ENCODE measurements around the gene MAPKAP1.

MAPKAP1 gene

DNA sequence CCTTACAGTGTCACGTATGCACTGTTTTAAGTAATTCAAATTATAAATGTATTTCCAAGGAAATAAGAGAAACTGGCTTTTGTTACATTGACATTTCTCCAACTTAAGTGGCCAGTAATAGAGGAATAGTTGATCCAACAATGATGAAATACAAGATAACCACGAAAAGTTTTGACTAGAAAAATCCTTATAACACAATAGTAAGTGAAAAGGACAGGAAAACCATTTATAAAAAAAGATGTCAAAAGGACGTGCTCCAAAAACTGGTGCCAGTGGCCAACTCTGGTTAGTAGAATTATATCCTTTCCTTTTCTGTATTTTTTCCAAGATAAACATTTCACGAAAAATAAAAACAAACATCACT is 234.5 kb downstream of the MAPKAP1 start:
- Histone ChIP-seq H3K9me3 (no peaks in the 10 kb centered on the region), H3K4me3 (no peak overlapping the region), H3K36me3 (replicated peaks) (no peaks in the 10 kb centered on the region), H3K4me1 (peaks cover 3% of the 10 kb centered on the region), H3K27me3 (ENCODE audit: low read depth) (no peaks in the 10 kb centered on the region)
- DNase-seq (ENCODE audit: low spot score in 2 of 2), result no peak
- in situ Hi-C loops (cut with MboI; ENCODE audit: low sequenced_read_pairs), result no loop called here

- in situ Hi-C loops (cut with MboI; ENCODE audit: low sequenced_read_pairs), result no loop called here
- no peaks in the 10 kb centered on the region for H3K9me3 ChIP-seq
- no peaks in the 10 kb centered on the region for H3K36me3 ChIP-seq (replicated peaks)
- no peak overlapping the region for H3K4me3 ChIP-seq
- no peaks in the 10 kb centered on the region for H3K27me3 ChIP-seq (ENCODE audit: low read depth)
- no peak for DNase-seq (ENCODE audit: low spot score in 2 of 2)
- peaks cover 3% of the 10 kb centered on the region for H3K4me1 ChIP-seq
Observed at GRCh38 chr9:125470767-125471580, 236.0 kb downstream of the MAPKAP1 start.

GRCh38 chr9:125470189-125470588 is 236.8 kb downstream of the MAPKAP1 start:
- in situ Hi-C loops (cut with MboI; ENCODE audit: low sequenced_read_pairs), result no loop called here
- peaks cover 3% of the 10 kb centered on the region for H3K4me1 ChIP-seq
- no peaks in the 10 kb centered on the region for H3K36me3 ChIP-seq (replicated peaks)
- no peaks in the 10 kb centered on the region for H3K27me3 ChIP-seq (ENCODE audit: low read depth)
- H3K4me3 ChIP-seq, result no peak overlapping the region
- DNase-seq (ENCODE audit: low spot score in 2 of 2), result no peak
- H3K9me3 ChIP-seq, result no peaks in the 10 kb centered on the region

- no peaks in the 10 kb centered on the region for H3K27me3 ChIP-seq (ENCODE audit: low read depth)
- no peak overlapping the region for H3K4me3 ChIP-seq
- in situ Hi-C loops (cut with MboI; ENCODE audit: low sequenced_read_pairs), result no loop called here
- DNase-seq (ENCODE audit: low spot score in 2 of 2), result no peak
- H3K4me1 ChIP-seq, result peaks cover 3% of the 10 kb centered on the region
- no peaks in the 10 kb centered on the region for H3K36me3 ChIP-seq (replicated peaks)
- H3K9me3 ChIP-seq, result no peaks in the 10 kb centered on the region
Observed at GRCh38 chr9:125468646-125469045, 238.4 kb downstream of the MAPKAP1 start.

DNA sequence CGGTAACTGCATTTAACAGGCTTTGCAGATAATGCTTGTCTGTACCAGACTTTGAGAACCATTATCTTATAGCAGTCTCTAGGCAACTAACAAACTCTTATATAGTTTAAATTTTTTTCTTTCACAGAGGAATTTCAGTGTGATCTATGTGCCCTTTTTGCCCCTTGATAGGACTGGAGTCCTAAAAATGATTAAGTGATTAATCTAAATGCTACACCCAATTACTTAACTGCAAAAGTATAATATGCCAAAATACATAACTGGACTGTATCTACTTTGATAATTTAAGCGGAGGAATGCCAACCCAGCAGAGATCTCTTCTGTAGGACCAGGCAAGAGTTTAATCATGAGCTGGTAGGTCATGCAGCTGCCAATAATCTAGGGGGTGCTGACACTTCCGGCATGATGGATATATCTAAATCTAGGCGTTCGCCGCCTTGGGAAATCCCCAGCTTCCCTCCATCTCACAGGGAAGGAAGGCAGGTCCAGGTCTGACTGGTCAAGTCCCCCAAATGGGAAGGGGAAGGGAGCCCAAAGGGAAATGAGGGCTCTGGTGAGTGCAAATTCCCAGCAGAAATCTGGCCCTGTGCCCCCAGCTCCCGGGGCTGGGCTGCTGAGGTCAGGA is 239.8 kb downstream of the MAPKAP1 start:
- H3K36me3 ChIP-seq (replicated peaks), result no peaks in the 10 kb centered on the region
- H3K9me3 ChIP-seq, result no peaks in the 10 kb centered on the region
- in situ Hi-C loops (cut with MboI; ENCODE audit: low sequenced_read_pairs), result no loop called here
- no peaks in the 10 kb centered on the region for H3K27me3 ChIP-seq (ENCODE audit: low read depth)
- H3K4me3 ChIP-seq, result no peak overlapping the region
- DNase-seq (ENCODE audit: low spot score in 2 of 2), result no peak
- H3K4me1 ChIP-seq, result peaks cover 14% of the 10 kb centered on the region

- Histone ChIP-seq H3K4me1 (peaks cover 22% of the 10 kb centered on the region), H3K9me3 (no peaks in the 10 kb centered on the region), H3K36me3 (replicated peaks) (no peaks in the 10 kb centered on the region), H3K27me3 (ENCODE audit: low read depth) (no peaks in the 10 kb centered on the region), H3K4me3 (no peak overlapping the region)
- DNase-seq (ENCODE audit: low spot score in 2 of 2), result no peak
- in situ Hi-C loops (cut with MboI; ENCODE audit: low sequenced_read_pairs), result no loop called here
Observed at GRCh38 chr9:125466411-125466810, 240.6 kb downstream of the MAPKAP1 start.

GRCh38 chr9:125464591-125465385 is 242.2 kb downstream of the MAPKAP1 start:
- in situ Hi-C loops (cut with MboI; ENCODE audit: low sequenced_read_pairs), result no loop called here
- no peaks in the 10 kb centered on the region for H3K36me3 ChIP-seq (replicated peaks)
- peaks cover 30% of the 10 kb centered on the region for H3K4me1 ChIP-seq
- H3K9me3 ChIP-seq, result no peaks in the 10 kb centered on the region
- no peak overlapping the region for H3K4me3 ChIP-seq
- no peaks in the 10 kb centered on the region for H3K27me3 ChIP-seq (ENCODE audit: low read depth)
- DNase-seq (ENCODE audit: low spot score in 2 of 2), result no peak

DNA sequence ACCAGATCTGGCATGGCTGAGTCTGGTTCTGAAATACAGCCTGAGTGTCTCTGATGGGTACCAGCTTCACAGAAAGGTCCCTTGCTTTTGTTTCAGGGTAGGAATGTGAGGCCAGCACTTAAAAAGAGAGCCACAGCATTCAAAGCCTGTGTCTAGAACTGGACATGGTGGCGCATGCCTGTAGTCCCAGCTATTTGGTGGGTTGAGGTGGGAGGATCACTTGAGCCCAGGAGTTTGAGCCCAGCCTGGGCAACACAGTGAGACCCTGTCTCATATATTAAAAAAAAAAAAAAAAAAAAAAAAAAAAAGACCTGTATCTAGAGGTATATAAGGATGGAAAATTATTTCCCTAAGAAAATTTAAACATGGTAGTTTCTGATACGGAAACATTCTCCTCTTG is 243.1 kb downstream of the MAPKAP1 start:
- Histone ChIP-seq H3K4me1 (peaks cover 30% of the 10 kb centered on the region), H3K36me3 (replicated peaks) (no peaks in the 10 kb centered on the region), H3K9me3 (no peaks in the 10 kb centered on the region), H3K27me3 (ENCODE audit: low read depth) (no peaks in the 10 kb centered on the region), H3K4me3 (no peak overlapping the region)
- in situ Hi-C loops (cut with MboI; ENCODE audit: low sequenced_read_pairs), result no loop called here
- no peak for DNase-seq (ENCODE audit: low spot score in 2 of 2)

DNA sequence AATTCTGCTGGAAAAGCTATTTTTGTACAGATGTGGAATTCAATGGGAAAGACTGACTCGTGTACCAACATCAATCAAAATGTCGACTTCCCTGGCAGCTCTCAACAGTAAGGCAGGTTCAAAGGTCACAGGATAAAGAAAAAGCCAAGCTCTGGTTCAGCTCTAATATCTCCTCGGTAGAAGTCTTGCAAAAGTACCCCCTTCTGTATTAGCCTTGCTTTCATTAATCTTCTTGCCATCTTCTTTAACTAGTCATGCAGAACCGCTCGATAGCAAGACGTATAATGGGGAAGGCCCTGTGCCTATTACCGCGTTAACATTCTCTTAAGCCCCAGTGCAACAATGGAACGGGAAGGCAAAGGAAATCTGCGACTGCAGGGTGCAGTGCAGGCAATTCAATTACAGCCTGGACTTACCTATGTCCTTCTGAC is 244.1 kb downstream of the MAPKAP1 start:
- no peaks in the 10 kb centered on the region for H3K36me3 ChIP-seq (replicated peaks)
- DNase-seq (ENCODE audit: low spot score in 2 of 2), result peak; percentile 57 to 73
- H3K4me3 ChIP-seq, result no peak overlapping the region

GRCh38 chr9:125461636-125462190 is 245.3 kb downstream of the MAPKAP1 start:
- Histone ChIP-seq H3K27me3 (ENCODE audit: low read depth) (no peaks in the 10 kb centered on the region), H3K4me1 (peaks cover 30% of the 10 kb centered on the region), H3K36me3 (replicated peaks) (no peaks in the 10 kb centered on the region), H3K4me3 (no peak overlapping the region), H3K9me3 (peaks cover 4% of the 10 kb centered on the region; the same call in 1 of the 2 replicates)
- DNase-seq (ENCODE audit: low spot score in 2 of 2), result peak in 1 of 2 experiments; percentile 29
- in situ Hi-C loops (cut with MboI; ENCODE audit: low sequenced_read_pairs), result no loop called here

More for the DNA sequence above, 244.1 kb downstream of the MAPKAP1 start:
- in situ Hi-C loops (cut with MboI; ENCODE audit: low sequenced_read_pairs), result no loop called here
- Histone ChIP-seq H3K4me1 (peaks cover 30% of the 10 kb centered on the region), H3K9me3 (no peaks in the 10 kb centered on the region), H3K27me3 (ENCODE audit: low read depth) (no peaks in the 10 kb centered on the region)

DNA sequence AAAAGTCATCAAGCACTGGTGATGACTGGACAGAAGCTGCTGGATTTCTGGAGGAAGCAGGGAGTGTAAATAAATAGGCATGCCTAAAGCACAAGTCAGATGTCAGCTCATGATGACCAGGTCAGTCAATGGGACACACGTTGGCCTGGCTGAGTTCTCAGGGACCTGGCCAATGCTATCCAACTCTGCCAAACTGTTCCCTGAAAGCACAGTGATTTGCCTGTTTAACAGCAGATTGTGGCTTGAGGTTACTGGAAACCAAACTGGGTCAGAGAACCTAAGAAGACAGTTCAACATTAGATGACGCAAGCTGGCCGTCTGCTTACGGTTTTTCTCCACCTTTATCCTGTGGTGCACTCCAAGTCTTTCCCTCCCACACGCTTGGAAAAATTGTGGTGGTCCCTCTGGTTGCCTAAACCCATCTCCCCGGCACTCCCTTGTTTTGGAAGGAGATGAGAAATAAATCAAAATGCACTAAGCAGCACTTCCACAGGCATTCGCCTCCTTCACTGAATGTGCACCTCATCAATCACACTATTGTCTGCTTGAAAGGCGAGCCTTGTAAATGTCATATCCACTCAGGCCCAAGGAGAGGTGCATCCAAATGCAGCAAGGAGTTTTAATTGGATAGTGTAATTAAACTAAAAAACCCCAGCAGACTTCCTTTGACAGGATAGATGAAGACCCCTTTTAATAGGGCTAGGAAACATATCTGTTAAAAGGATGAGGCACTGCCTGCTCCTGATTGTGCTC is 245.9 kb downstream of the MAPKAP1 start:
- peaks cover 30% of the 10 kb centered on the region for H3K4me1 ChIP-seq
- peaks cover 2% of the 10 kb centered on the region; the same call in 1 of the 2 replicates for H3K36me3 ChIP-seq (replicated peaks)
- no peaks in the 10 kb centered on the region for H3K27me3 ChIP-seq (ENCODE audit: low read depth)
- DNase-seq (ENCODE audit: low spot score in 2 of 2), result peak; percentile 77 to 92
- in situ Hi-C loops (cut with MboI; ENCODE audit: low sequenced_read_pairs), result no loop called here
- peaks cover 4% of the 10 kb centered on the region; the same call in 1 of the 2 replicates for H3K9me3 ChIP-seq
- no peak overlapping the region for H3K4me3 ChIP-seq

GRCh38 chr9:125460346-125460745 is 246.7 kb downstream of the MAPKAP1 start:
- Histone ChIP-seq H3K36me3 (replicated peaks) (peaks cover 2% of the 10 kb centered on the region; the same call in 1 of the 2 replicates), H3K4me1 (peaks cover 30% of the 10 kb centered on the region), H3K27me3 (ENCODE audit: low read depth) (no peaks in the 10 kb centered on the region), H3K9me3 (peaks cover 4% of the 10 kb centered on the region; the same call in 1 of the 2 replicates), H3K4me3 (no peak overlapping the region)
- in situ Hi-C loops (cut with MboI; ENCODE audit: low sequenced_read_pairs), result no loop called here
- DNase-seq (ENCODE audit: low spot score in 2 of 2), result no peak

GRCh38 chr9:125457357-125457756 is 249.7 kb downstream of the MAPKAP1 start:
- in situ Hi-C loops (cut with MboI; ENCODE audit: low sequenced_read_pairs), result no loop called here
- Histone ChIP-seq H3K4me3 (no peak overlapping the region), H3K4me1 (peaks cover 23% of the 10 kb centered on the region), H3K27me3 (ENCODE audit: low read depth) (no peaks in the 10 kb centered on the region), H3K9me3 (peaks cover 4% of the 10 kb centered on the region; the same call in 1 of the 2 replicates), H3K36me3 (replicated peaks) (peaks cover 2% of the 10 kb centered on the region; the same call in 1 of the 2 replicates)
- no peak for DNase-seq (ENCODE audit: low spot score in 2 of 2)
